Caco-2 (cell line): ENCODE results near the gene CNIH2. TPM values are rescaled to one million over a fixed set of nuclear protein-coding genes. Genes with fewer than 3 reads are reported as not detected.
"Not testable (repeated sequence)": the region's sequence is repeated elsewhere in the genome, so short reads cannot be mapped to it uniquely, and the experiment has no call there.

Experiments
- BruUV-seq: library from RNA; stranded (reverse); fragments of 400-500 nt; replicated peaks from 2 replicates; lab custom pipeline; 2021; lab: Mats Ljungman, UMichigan
- CTCF ChIA-PET: fragments of 300-600 bp; sonication (Branson Sonifier 250); formaldehyde crosslinking; loops from one replicate; lab custom pipeline; 2022; ENCODE audit warnings: antibody characterized with exemption; lab: Charles Lee
- POLR2A ChIA-PET: fragments of 300-600 bp; sonication (Branson Sonifier 250); formaldehyde crosslinking; loops from one replicate; lab custom pipeline; 2022; ENCODE audit warnings: antibody characterized with exemption; lab: Charles Lee
- DNase-seq, 2 experiments: peaks; one replicate each; pipeline versions ENCODE4 v3.0.0 to v3.0.0-alpha.2; 2020 to 2022
- H3K27me3 ChIP-seq: replicated peaks from 2 replicates; pipeline ENCODE4 v1.6.0; 2011; ENCODE audit warnings: low read length; ENCODE audit not compliant: control insufficient read depth, insufficient read depth
- H3K36me3 ChIP-seq: 2 replicates; pipeline ENCODE4 v1.5.1; 2011; ENCODE audit warnings: low read length; ENCODE audit not compliant: control insufficient read depth, insufficient read depth
- H3K4me1 ChIP-seq: fragments of 250-450 bp; sonication (Bioruptor Pico); 2 replicates; pipeline ENCODE4 v1.5.1; 2020; ENCODE audit warnings: mild to moderate bottlenecking
- H3K4me3 ChIP-seq: 2 replicates; pipeline ENCODE4 v1.5.1; 2011; ENCODE audit warnings: low read depth, mild to moderate bottlenecking, control low read depth, low read length
- H3K9me3 ChIP-seq: fragments of 250-450 bp; sonication (Bioruptor Pico); 2 replicates; pipeline ENCODE4 v1.5.1; 2020; ENCODE audit warnings: mild to moderate bottlenecking, moderate library complexity
- H3K27ac Mint-ChIP-seq: one replicate; pipeline ENCODE4 v1.8.0; 2022; ENCODE audit warnings: mixed read lengths; ENCODE audit not compliant: unreplicated experiment
- H3K27me3 Mint-ChIP-seq: one replicate; pipeline ENCODE4 v1.8.0; 2022; ENCODE audit warnings: mixed read lengths; ENCODE audit not compliant: insufficient read depth, unreplicated experiment
- H3K36me3 Mint-ChIP-seq: one replicate; pipeline ENCODE4 v1.8.0; 2022; ENCODE audit warnings: mild to moderate bottlenecking, mixed read lengths; ENCODE audit not compliant: insufficient read depth, unreplicated experiment
- H3K4me1 Mint-ChIP-seq: one replicate; pipeline ENCODE4 v1.8.0; 2022; ENCODE audit warnings: low read depth, mixed read lengths; ENCODE audit not compliant: unreplicated experiment
- H3K4me3 Mint-ChIP-seq: one replicate; pipeline ENCODE4 v1.8.0; 2022; ENCODE audit warnings: mild to moderate bottlenecking, moderate library complexity, mixed read lengths; ENCODE audit not compliant: unreplicated experiment
- H3K9me3 Mint-ChIP-seq: one replicate; pipeline ENCODE4 v1.8.0; 2022; ENCODE audit warnings: mixed read lengths; ENCODE audit not compliant: unreplicated experiment
- intact Hi-C: fragments of 100-400 bp; cut with micrococcal nuclease; formaldehyde crosslinking; loops from one replicate; pipeline ENCODE4 v1.10.0; 2022; ENCODE audit not compliant: unreplicated experiment
- total RNA-seq: library from RNA; stranded (reverse); gene quantifications from 2 replicates; pipeline ENCODE4 v1.2.3, GENCODE V29; 2022
- TF ChIP-seq, protein P1 (sequence below), 2 experiments: fragments of 200-600 bp in 1 of 2; IDR thresholded peaks; 1 replicate in 1 of 2; 2 replicates in 1 of 2; pipeline versions ENCODE4 v1.5.1 to v1.8.0; 2011 to 2022; ENCODE audit warnings: antibody characterized with exemption in 1 of 2, control low read depth in 1 of 2, inconsistent platforms in 1 of 2, low read depth in 1 of 2, low read length in 1 of 2, mild to moderate bottlenecking in 1 of 2, moderate library complexity in 1 of 2; ENCODE audit not compliant: insufficient read depth in 1 of 2, severe bottlenecking in 1 of 2, unreplicated experiment in 1 of 2

The CNIH2 gene
- total RNA-seq, 1 experiment from 2014 or later: 6.1 TPM

DNA sequence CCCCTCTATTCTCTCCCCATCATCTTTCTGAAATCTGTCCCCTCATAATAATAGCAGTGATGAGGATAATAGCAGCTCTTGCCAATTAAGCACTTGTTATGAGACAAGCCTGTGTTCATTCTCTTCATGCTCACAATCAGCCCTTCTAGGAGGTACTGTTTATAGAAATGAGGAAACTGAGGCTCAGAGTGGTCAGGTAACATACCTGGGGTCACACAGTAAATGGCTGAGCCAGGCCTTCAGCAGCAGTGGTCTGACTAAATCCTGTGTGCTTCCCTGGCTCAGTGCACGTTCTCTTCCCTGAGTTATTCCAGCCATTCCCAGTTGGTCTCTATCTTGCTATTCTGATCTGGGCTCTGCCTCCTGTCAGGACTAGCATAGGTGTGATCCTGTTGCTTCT, 3.8 kb upstream of the CNIH2 start:
- Histone ChIP-seq H3K4me3 (no peak overlapping the region), H3K9me3 (no peaks in the 10 kb centered on the region), H3K4me1 (peaks cover 7% of the 10 kb centered on the region), H3K36me3 (peaks cover 5% of the 10 kb centered on the region), H3K27me3 (no peaks in the 10 kb centered on the region)
- Mint-ChIP-seq H3K4me1 (peaks cover 7% of the 10 kb centered on the region), H3K9me3 (no peaks in the 10 kb centered on the region), H3K27ac (no peak overlapping the region), H3K4me3 (no peak overlapping the region), H3K27me3 (no peaks in the 10 kb centered on the region), H3K36me3 (peaks cover 55% of the 10 kb centered on the region)
- no TSS peak for BruUV-seq
- CTCF ChIA-PET: no interaction called here
- POLR2A ChIA-PET: no interaction called here
- no peak for DNase-seq
- TF ChIP-seq, protein P1, sequence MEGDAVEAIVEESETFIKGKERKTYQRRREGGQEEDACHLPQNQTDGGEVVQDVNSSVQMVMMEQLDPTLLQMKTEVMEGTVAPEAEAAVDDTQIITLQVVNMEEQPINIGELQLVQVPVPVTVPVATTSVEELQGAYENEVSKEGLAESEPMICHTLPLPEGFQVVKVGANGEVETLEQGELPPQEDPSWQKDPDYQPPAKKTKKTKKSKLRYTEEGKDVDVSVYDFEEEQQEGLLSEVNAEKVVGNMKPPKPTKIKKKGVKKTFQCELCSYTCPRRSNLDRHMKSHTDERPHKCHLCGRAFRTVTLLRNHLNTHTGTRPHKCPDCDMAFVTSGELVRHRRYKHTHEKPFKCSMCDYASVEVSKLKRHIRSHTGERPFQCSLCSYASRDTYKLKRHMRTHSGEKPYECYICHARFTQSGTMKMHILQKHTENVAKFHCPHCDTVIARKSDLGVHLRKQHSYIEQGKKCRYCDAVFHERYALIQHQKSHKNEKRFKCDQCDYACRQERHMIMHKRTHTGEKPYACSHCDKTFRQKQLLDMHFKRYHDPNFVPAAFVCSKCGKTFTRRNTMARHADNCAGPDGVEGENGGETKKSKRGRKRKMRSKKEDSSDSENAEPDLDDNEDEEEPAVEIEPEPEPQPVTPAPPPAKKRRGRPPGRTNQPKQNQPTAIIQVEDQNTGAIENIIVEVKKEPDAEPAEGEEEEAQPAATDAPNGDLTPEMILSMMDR (IDR thresholded peaks at IDR 0.05; ENCODE audit: insufficient read depth in 1 of 2, low read depth in 1 of 2, low read length in 1 of 2, severe bottlenecking in 1 of 2, unreplicated experiment in 1 of 2): no peak
- intact Hi-C loops: no loop called here

DNA sequence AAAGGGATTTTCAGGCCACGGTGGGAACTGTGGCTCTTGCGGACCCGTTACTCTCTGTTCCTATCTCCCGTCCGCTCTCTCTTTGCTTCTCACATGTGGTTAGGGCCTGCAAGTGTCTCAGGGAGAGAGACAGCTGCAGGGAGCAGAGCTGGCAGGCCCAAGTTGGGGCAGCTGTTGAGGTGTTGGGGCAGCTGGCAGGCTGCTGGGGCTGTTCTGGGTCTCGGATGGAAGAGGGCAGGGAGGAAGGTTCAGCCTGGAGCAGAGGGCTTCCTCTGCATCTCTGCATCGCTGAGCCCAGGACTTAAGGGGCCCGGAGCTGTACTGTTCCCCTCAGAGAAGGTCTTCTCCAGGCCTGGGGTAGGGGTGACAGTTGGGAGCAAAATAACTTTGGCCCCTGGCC, 2.6 kb upstream of the CNIH2 start:
- H3K27ac Mint-ChIP-seq: no peak overlapping the region
- H3K36me3 Mint-ChIP-seq: peaks cover 59% of the 10 kb centered on the region
- intact Hi-C loops: no loop called here
- H3K27me3 Mint-ChIP-seq: no peaks in the 10 kb centered on the region
- no TSS peak for BruUV-seq
- Histone ChIP-seq H3K27me3 (no peaks in the 10 kb centered on the region), H3K36me3 (peaks cover 5% of the 10 kb centered on the region), H3K4me1 (peaks cover 7% of the 10 kb centered on the region), H3K9me3 (no peaks in the 10 kb centered on the region), H3K4me3 (no peak overlapping the region)
- peaks cover 13% of the 10 kb centered on the region for H3K4me1 Mint-ChIP-seq
- H3K9me3 Mint-ChIP-seq: no peaks in the 10 kb centered on the region
- no peak overlapping the region for H3K4me3 Mint-ChIP-seq
- DNase-seq: no peak
- POLR2A ChIA-PET: no interaction called here
- CTCF ChIA-PET: no interaction called here
- TF ChIP-seq, protein P1 (IDR thresholded peaks at IDR 0.05; ENCODE audit: insufficient read depth in 1 of 2, low read depth in 1 of 2, low read length in 1 of 2, severe bottlenecking in 1 of 2, unreplicated experiment in 1 of 2): no peak

GRCh38 chr11:66275984-66276612, 1.9 kb upstream of the CNIH2 start:
- Histone ChIP-seq H3K27me3 (no peaks in the 10 kb centered on the region), H3K4me3 (no peak overlapping the region), H3K4me1 (peaks cover 7% of the 10 kb centered on the region), H3K36me3 (peaks cover 5% of the 10 kb centered on the region), H3K9me3 (no peaks in the 10 kb centered on the region)
- Mint-ChIP-seq H3K4me1 (peaks cover 18% of the 10 kb centered on the region), H3K27me3 (no peaks in the 10 kb centered on the region), H3K4me3 (no peak overlapping the region), H3K9me3 (no peaks in the 10 kb centered on the region), H3K36me3 (peaks cover 63% of the 10 kb centered on the region), H3K27ac (no peak overlapping the region)
- POLR2A ChIA-PET: no interaction called here
- TF ChIP-seq, protein P1 (IDR thresholded peaks at IDR 0.05; ENCODE audit: insufficient read depth in 1 of 2, low read depth in 1 of 2, low read length in 1 of 2, severe bottlenecking in 1 of 2, unreplicated experiment in 1 of 2): no peak
- intact Hi-C loops: no loop called here
- CTCF ChIA-PET: no interaction called here
- no peak for DNase-seq
- no TSS peak for BruUV-seq

GRCh38 chr11:66276619-66277018, 1.4 kb upstream of the CNIH2 start:
- CTCF ChIA-PET, H3K4me1 ChIP-seq, DNase-seq, H3K27me3 ChIP-seq, H3K27me3 Mint-ChIP-seq, H3K4me3 Mint-ChIP-seq, POLR2A ChIA-PET, H3K27ac Mint-ChIP-seq, H3K9me3 Mint-ChIP-seq, BruUV-seq, H3K36me3 ChIP-seq, H3K9me3 ChIP-seq, H3K4me3 ChIP-seq: not testable (repeated sequence)
- peaks cover 23% of the 10 kb centered on the region for H3K4me1 Mint-ChIP-seq
- H3K36me3 Mint-ChIP-seq: peaks cover 68% of the 10 kb centered on the region
- intact Hi-C loops: loop anchor here (1.0 kb wide), 1 partner anchor 8 kb away; the partner anchor contains the start of gene RAB1B

GRCh38 chr11:66277064-66277463, 911 bp upstream of the CNIH2 start:
- intact Hi-C loops: loop anchor here (1.0 kb wide), 1 partner anchor 9 kb away; the partner anchor contains the start of gene RAB1B
- H3K36me3 ChIP-seq, POLR2A ChIA-PET, DNase-seq, H3K9me3 Mint-ChIP-seq, H3K27me3 Mint-ChIP-seq, H3K27ac Mint-ChIP-seq, H3K9me3 ChIP-seq, H3K4me3 ChIP-seq, H3K27me3 ChIP-seq: not testable (repeated sequence)
- CTCF ChIA-PET: interaction anchor here (0.6 kb wide), 1 partner anchor 59 kb away, joined by 9 read pairs; no protein-coding TSS in a partner anchor
- TSS peak; percentile 42 for BruUV-seq
- peak overlapping the region; percentile 73 for H3K4me3 Mint-ChIP-seq
- peaks cover 67% of the 10 kb centered on the region for H3K36me3 Mint-ChIP-seq
- peaks cover 26% of the 10 kb centered on the region for H3K4me1 Mint-ChIP-seq
- H3K4me1 ChIP-seq: peaks cover 11% of the 10 kb centered on the region
